Mucosa of gallbladder (tissue), 1 donor: ENCODE measurements around the gene TUBGCP5. TPM values are rescaled to one million over a fixed set of nuclear protein-coding genes. Genes with fewer than 3 reads are reported as not detected.
"Not testable (repeated sequence)": the region's sequence is repeated elsewhere in the genome, so short reads cannot be mapped to it uniquely, and the experiment has no call there.

Experiments used
- DNase-seq: peaks from one replicate; pipeline ENCODE4 v3.0.0-alpha.2; 2020; ENCODE audit warnings: low spot score
- total RNA-seq: library from RNA; stranded (reverse); gene quantifications from one replicate; pipeline ENCODE4 v1.2.1, GENCODE V29; 2021
- donor health status: DM: no; HTN: no; CAD: no.

Gene TUBGCP5
- total RNA-seq: 10.2 TPM

DNA sequence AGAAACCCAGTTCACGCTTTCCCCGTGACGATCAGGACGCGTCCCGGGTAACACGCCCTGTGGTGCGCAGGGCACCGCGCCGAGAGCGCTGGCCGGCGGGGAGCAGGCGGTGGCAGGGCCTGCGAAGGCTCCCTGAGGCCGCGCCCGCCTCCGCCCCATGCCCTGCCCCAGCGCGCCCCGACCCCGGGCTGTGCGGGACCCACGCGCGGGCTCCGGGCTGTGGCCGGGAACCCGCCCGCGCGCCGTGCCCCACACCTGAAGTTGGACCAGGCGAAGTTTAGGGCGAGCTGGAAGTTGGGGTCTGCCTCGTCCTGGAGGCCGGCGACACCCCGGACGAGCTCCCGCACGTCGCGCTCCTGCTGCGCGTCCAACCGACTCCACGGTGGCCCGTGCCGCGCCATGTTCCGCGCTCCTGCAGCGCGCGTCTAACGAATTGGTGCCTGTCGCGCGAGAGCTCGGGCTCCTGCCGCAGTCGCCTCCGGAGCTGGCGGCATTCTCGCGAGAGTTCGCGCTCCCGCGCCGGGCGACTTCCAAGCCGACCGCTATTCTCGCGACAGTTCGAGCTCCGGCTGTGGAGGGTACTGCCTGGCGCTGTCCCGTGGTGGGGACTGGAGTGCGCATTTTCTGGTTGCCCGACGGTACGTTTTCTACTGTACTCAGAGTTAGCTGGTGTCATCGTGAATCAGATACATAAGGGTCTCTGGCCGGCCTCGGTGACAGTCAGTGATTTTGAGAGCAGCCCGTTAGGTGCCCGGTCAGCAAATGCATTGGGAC lies at the start of gene TUBGCP5:
TSS of gene TUBGCP5 (minus strand) at position 427 of the 774 bp plus-strand sequence. CDS start at position 401, 26 bp downstream.
- peak; percentile 98 for DNase-seq

DNA sequence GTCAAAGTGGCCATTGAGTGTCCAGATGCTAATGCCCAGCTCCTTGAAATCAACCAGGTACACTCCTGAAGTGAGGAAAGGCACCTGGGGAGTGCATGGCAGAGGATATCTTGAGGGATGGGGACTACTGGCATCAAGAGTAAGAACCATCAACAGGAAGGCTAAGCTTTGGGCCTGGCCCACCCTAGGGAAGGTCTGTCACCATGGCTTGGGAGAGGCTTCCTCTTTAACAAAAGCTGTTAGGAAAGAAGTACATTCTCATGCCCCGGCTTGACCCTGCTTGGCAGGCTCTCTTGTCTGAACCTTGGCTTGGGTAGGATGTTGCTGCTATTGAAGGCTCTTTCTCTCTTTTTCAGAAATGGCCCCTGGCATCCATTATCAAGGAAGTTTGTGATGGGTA lies 43.7 kb upstream of the TUBGCP5 start:
- DNase-seq: no peak

DNA sequence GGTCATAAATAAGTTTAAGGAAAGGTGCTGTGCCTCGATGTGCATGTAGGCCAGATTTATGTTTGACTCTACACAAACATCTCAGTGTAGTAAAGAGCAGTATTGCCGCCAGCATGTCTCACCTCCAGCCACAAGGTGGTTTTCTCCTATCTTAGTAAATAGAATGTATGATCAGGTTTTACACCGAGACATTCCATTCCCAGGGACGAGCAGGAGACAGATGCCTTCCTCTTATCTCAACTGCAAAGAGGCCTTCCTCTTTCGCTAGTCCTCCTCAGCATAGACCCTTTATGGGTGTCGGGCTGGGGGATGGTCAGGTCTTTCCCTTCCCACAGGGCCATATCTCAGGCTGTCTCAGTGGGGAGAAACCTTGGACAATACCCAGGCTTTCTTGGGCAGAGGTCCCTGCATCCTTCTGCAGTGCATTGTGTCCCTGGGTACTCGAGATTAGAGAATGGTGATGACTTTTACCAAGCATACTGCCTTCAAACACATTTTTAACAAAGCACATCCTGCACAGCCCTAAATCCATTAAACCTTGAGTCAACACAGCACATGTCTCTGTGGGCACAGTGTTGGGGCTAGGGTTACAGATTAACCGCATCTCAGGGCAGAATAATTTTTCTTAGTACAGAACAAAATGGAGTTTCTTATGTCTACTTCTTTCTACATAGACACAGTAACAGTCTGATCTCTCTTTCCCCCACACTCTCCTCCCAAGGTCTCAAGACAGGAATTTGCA lies 42.8 kb upstream of the TUBGCP5 start:
- not testable (repeated sequence) for DNase-seq

DNA sequence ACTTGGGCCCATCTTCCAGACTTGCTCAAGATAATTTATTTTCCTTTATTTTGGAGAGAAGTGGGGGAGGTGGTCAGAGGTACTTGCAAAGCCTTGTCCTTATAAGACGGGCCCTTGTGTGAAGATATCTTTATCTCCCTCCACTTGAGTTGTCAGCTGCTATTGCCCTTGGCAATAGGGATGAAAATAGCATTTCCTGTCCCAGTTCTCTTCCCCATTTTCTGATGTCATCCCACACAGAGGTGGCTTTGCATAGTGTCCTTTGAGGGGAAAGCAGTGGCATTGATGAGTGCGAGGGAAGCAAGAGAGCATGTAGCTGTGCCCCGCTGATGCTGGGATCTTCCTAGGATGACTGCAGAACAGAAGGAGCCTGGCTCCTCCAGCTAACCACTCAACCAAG lies 41.9 kb upstream of the TUBGCP5 start:
- DNase-seq: no peak

DNA sequence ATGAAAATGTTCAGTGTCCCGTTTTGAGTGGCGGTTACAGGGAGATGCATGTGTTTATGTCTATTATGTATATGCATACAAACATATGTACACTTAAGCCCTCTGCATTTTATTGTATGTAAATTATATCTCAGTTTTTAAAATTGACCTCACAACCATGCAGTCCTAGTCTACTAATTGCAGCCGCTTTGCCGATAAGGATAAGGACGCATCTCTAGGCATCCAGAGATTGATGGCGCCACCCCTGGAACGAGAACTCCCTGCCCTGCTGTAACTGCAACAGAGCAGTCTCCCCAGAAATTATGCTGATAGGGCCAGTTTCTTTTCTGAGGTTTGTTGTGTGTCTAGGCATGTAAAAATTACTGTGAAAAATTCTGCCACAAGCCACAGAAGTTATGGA lies 40.4 kb upstream of the TUBGCP5 start:
- DNase-seq: no peak

DNA sequence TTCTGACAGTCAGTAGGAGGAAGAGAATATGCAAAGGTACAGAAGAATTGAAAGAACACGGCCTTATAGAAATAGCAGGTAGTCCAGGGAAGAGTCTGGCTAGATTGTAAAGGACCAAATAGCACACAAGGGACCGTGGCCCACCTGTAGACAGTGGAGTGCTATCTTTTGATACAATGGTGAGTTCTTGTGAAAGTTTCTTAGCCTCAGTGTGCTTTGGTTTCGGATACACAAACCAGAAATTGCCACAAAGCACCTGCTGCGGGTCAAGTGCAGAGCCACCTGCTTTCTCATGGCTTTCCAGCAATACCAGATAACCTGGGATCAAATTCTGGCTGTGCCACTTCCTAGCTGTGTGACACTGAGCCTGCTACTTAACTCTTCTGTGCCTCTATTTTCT lies 36.6 kb upstream of the TUBGCP5 start:
- DNase-seq: no peak

DNA sequence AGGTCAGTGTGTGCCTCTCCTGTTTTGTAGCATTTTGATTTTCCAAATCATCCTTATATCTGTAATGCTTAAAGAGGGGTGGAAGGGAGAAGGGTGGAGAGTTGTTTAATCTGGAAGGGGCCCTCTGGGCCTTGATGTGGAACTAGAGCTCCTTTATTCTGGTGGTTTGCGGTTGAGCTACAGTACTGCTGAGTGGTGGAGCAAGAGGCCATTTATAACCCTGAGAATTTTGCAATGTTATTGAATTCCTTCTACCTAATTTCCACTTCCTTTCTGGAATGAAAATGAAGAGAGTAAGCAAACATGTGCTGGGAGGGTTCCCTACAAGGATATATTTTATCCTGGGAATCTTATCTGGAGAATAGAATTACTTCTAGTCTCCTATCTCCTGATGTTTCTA lies 35.3 kb upstream of the TUBGCP5 start:
- no peak for DNase-seq

DNA sequence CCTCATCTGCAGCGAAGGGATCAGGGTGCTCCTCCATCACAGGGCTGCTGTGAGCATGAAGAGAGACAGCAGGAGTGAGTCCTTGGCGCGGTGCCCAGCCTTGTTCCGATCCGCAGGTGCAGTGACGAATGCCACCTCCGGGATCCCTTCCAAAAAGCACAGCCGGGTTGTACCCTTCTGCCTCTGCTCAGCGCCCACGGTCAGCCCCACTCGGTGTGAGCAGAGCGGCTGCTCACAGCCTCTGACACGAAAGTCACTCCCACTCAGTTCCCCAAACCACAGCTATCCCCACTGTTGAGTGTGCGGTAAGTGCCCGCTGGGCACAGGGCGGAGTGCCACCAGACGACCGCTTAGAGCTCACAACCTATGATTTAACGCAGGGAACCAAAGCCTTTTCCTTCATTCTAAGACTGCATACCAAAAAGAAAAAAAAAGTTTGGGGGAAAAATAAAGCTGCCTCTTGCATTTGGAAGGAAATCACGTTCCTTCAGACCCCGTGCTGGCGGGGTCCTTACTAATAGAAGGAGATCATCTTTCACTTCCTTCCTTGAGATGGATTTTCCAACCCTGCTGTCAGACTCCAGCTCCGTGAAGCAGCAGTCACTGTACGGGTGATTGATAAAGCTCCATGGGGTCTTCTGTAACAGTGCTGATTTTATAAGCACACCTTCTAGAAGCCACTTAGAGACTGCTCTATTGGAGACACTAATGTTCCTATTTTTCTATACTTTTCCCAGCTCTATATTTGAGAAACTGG lies 34.7 kb upstream of the TUBGCP5 start:
- DNase-seq: no peak

DNA sequence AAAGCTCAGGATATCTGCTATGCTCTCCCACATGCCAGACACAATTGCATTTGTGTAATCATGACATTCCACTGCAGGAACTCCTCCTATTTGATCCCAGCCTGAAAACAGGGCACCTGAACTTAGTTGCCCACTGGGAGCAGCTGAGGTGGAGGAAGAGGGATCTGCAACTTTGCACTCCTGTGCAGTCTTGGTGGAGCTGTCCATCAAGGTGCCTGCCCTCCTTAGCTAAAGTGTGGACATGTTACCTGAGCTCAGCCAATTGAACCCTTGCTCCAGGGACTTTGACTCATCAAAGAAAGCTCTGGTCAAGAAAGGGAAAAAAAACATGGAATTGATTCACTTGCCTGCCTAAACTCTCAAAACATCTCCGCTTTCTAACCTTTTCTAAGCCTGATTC lies 33.3 kb upstream of the TUBGCP5 start:
- no peak for DNase-seq

DNA sequence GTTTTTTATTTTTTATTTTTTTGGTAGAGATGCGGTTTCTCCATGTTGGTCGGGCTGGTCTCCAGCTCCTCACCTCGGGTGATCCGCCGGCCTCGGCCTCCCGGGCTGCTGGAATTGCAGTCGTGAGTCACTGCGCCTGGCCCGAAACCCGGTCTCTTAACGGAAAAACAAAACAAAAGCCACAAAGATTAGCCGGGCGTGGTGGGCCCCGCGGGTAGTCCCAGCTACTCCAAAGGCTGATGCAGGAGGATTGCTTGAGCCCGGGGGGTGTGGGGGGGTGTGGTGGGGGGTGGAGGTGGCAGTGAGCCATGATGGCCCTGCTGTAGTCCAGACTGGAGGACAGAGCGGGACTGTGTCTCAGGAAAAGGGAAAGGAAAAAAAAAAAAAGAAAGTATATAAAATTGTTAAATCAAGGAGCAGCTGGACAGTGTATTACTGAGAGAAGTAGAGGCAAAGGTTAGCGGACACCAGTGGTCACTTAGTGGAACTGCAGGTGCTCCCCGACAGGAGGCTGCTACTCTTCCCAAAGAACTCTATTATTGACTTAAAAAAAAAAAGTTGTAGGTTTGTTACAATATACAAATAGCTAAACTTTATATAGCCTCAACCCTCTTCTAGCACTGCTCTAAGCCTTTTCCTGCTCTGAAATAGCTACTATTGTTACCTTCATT lies 30.3 kb upstream of the TUBGCP5 start:
- no peak for DNase-seq

DNA sequence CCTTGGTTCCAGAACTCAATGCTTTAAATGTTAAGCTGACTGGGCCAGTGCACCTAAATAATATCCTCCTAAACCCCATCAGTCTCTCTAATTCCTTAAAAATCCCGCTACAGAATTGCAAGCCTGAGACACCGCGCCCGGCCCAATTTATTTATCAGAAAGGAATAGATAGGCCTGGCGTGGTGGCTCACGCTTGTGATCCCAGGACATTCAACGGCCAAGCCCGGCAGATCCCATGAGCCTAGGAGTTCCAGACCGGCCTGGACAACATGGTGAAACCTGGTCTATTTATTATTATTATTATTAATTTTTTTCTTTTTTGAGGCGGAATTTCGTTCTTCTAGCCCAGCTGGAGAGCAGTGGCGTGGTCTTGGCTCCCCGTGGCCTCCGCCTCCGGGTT lies 28.0 kb upstream of the TUBGCP5 start:
- DNase-seq: no peak

DNA sequence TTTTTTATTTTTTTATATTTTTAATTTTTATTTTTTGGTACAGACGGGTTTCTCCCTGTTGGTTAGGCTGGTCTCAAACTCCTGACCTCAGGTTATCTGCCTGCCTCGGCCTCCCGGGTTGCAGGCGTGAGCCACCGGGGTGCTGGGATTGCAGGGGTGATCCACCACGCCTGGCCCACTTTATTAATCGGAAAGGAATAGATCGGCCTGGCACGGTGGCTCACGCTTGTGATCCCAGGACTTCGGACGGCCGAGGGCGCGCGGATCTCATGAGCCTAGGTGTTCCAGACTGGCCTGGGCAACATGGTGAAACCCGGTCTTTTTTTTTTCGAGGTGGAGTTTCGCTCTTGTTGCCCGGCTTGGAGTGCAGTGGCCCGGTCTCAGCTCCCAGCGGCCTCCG lies 26.5 kb upstream of the TUBGCP5 start:
- DNase-seq: no peak

DNA sequence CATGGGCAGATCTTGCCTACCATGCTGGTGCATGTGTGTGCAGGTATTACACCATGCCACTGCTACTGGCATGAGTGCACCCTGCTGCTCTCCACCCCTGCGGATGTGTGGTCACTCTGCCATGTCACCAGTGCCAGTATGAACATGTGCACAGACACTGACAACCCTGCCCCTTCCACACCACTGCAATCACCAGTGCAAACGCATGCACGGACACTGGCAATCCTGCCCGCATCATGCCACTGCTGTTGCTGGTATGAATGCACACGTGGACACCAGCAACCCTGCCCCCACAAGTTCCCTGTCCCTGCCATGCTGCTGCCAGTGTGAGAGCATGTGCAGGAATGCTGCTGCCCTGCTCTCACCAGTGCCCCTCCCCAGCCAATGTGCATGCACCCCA lies 24.8 kb upstream of the TUBGCP5 start:
- DNase-seq: no peak

DNA sequence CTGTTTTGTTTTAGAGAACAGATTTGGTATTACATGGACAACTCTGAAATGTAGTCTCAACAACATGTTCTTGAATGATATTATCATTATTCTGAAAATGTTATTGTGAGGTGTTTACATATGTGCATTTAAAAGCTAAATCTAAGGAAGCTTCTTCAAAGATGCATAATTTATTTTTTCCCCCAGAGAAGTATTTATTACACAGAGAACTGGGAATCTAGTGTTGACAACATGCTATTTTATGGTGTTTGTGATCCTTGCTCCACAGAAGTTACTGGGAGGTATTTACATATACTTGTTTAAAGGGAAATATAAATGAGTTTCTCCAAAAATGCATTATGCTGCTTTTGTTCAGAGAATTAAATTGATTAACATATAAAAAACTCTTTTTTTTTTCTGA lies 18.3 kb upstream of the TUBGCP5 start:
- DNase-seq: no peak

DNA sequence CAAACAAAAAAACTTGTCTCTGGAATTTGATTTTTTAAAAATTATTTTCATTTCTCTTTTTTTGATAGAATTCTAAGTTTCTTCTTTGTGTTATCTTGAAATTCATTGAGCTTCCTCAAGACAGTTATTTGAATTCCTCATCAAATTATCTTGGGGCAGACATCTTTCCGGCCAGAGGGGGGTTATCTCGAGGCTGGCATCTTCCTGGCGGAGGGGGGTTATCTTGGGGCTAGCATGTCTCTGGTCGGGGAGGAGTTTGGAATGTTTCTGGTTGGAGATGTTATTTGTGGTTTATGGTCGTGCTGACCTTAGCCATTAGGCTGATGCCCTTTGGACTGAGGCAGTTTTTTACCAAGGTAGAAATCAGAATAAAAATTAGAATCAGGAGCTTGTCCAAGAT lies 15.9 kb upstream of the TUBGCP5 start:
- DNase-seq: no peak

DNA sequence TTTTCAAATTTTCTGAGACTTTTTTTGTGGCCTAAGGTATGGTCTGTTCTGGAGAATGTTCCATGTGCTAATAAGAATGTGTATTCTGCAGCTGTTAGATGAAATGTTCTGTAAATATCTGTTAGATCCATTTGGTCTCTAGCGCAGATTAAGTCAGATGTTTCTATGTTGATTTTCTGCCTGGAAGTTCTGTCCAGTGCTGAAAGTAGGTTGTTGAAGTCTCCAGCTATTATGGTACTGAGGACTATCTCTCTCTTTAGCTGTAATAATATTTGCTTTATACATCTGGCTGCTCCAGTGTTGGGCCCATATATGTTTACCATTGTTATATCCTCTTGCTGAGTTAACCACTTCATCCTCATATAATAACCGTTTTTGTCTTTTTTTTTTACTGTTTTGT lies 13.2 kb upstream of the TUBGCP5 start:
- no peak for DNase-seq

DNA sequence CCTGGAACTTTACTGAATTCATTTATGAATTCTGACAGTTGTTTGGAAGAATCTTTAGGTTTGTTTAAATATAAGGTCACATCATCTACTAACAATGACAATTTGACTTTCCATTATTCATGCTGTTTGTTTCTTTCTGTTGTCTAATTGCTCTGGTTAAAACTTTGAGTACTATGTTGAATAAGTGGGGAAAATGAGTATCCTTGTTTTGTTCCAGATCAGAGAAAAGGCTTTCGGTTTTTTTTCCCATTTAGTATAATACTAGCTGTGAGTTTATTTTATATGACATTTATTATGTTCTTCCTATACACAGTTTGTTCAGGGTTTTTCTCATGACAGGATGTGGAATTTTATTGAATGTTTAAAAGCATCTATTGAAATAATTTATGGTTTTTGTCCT lies 11.3 kb upstream of the TUBGCP5 start:
- DNase-seq: no peak

DNA sequence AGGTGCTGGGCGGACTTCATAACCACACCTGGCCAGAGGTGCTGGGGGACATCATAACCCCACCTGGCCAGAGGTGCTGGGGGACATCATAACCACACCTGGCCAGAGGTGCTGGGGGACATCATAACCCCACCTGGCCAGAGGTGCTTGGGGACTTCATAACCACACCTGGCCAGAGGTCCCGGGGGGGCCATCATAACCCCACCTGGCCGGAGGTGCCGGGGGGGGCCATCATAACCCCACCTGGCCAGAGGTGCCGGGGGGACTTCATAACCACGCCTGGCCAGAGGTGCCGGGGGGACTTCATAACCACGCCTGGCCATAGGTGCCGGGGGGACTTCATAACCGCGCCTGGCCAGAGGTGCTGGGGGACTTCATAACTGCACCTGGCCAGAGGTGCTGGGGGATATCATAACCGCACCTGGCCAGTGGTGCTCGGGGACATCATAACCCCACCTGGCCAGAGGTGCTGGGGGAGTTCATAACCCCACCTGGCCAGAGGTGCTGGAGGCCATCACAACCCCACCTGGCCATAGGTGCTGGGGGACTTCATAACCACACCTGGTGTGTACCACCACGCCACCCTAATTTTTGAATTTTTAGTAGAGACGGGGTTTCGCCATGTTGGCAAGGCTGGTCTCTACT lies 10.7 kb upstream of the TUBGCP5 start:
- DNase-seq: no peak

DNA sequence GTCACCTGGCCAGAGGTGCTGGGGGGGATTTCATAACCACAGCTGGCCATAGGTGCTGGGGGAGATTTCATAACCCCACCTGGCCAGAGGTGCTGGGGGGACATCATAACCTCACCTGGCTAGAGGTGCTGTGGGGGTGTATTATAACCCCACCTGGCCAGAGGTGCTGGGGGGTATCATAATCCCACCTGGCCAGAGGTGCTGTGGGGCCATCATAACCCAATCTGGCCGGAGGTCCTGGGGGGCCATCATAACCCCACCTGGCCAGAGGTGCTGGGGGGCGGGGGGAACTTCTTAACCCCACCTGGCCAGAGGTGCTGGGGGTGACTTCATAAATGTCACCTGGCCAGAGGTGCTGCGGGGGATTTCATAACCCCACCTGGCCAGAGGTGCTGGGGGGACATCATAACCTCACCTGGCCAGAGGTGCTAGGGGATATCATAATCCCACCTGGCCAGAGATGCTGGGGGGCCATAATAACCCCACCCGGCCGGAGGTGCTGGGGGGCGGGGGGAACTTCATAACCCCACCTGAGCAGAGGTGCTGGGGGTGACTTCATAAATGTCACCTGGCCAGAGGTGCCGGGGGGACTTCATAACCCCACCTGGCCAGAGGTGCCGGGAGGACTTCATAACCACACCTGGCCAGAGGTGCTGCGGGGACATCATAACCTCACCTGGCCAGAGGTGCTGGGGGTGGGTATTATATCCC lies 9.4 kb upstream of the TUBGCP5 start:
- DNase-seq: not testable (repeated sequence)

DNA sequence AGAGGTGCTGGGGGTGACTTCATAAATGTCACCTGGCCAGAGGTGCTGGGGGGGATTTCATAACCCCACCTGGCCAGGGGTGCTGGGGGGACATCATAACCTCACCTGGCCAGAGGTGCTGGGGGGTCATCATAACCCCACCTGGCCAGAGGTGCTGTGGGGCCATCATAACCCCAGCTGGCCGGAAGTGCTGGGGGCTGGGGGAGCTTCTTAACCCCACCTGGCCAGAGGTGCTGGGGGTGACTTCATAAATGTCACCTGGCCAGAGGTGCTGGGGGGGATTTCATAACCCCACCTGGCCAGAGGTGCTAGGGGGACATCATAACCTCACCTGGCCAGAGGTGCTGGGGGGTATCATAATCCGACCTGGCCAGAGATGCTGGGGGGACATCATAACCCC lies 4.6 kb upstream of the TUBGCP5 start:
- DNase-seq: not testable (repeated sequence)

DNA sequence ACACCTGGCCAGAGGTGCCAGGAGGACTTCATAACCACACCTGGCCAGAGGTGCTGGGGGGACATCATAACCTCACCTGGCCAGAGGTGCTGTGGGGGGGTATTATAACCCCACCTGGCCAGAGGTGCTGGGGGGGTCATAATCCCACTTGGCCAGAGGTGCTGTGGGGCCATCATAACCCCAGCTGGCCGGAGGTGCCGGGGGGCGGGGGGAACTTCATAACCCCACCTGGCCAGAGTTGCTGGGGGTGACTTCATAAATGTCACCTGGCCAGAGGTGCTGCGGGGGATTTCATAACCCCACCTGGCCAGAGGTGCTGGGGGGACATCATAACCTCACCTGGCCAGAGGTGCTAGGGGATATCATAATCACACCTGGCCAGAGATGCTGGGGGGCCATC lies 4.2 kb upstream of the TUBGCP5 start:
- DNase-seq: not testable (repeated sequence)
